Hair follicle dermal papilla cell (primary cell): Measurements from ENCODE around the gene PTTG1IP2. TPM values are rescaled to one million over a fixed set of nuclear protein-coding genes. Genes with fewer than 3 reads are reported as not detected.

Experiments used
- total RNA-seq: library from RNA; depleted of rRNA; stranded (reverse); fragments of >200 nt; gene quantifications from 2 replicates; pipeline ENCODE4 v1.2.3, GENCODE V29; 2012

Gene PTTG1IP2
- total RNA-seq = not detected in 2 replicates

DNA sequence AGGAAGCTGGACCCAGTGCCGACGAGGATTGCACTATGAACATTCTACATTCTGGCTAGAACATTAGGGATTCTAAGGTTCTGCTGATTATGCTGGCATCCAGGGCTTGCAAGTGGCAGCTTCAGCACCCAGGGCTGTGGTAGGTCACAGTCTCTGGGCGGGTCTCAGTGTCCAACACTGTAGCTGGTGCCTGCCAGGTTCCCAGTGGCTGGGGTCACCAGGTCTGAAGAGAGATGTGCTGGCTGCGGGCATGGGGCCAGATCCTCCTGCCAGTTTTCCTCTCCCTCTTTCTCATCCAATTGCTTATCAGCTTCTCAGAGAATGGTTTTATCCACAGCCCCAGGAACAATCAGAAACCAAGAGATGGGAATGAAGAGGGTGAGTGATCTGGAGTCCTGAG lies at the start of gene PTTG1IP2:
Gene PTTG1IP2 (plus strand): TSS at position 86 of the 400 bp plus-strand sequence. CDS start 148 bp downstream, at position 234.

Other genes with a start within 250 kb of the PTTG1IP2 start
- gene CFAP69, start 224.5 kb upstream of the PTTG1IP2 start, total RNA-seq = 6.1 and 12.2 TPM in 2 replicates
- not detected in 2 replicates for gene FAM237B, start 148.3 kb upstream of the PTTG1IP2 start, total RNA-seq
- 9.7 and 14.9 TPM in 2 replicates for gene GTPBP10, start 122.9 kb upstream of the PTTG1IP2 start, total RNA-seq
- gene CLDN12, start 66.2 kb upstream of the PTTG1IP2 start, total RNA-seq = 33.9 and 44.0 TPM in 2 replicates
- 35.3 and 45.1 TPM in 2 replicates for gene CDK14, start 126.7 kb downstream of the PTTG1IP2 start, total RNA-seq